H9 (cell line): ENCODE results near the gene GSTM3. TPM values are rescaled to one million over a fixed set of nuclear protein-coding genes. Genes with fewer than 3 reads are reported as not detected.

Experiments
- DNase-seq: peaks from one replicate; pipeline ENCODE4 v3.0.0-alpha.2; 2017
- H2AFZ ChIP-seq: one replicate; pipeline ENCODE4 v1.6.1; 2013; ENCODE audit warnings: mild to moderate bottlenecking, low read length, control low read depth, moderate library complexity
- H2AK5ac ChIP-seq: 2 replicates; pipeline ENCODE4 v1.6.1; 2013; ENCODE audit warnings: low read length, control low read depth, mixed read lengths; ENCODE audit not compliant: insufficient read length
- H2BK120ac ChIP-seq: one replicate; pipeline ENCODE4 v1.6.1; 2013; ENCODE audit warnings: low read depth, mild to moderate bottlenecking, low read length, control low read depth, inconsistent platforms; ENCODE audit not compliant: poor library complexity, severe bottlenecking
- H2BK12ac ChIP-seq: 2 replicates; pipeline ENCODE4 v1.6.1; 2013; ENCODE audit warnings: low read length, control low read depth, mixed read lengths, low read depth; ENCODE audit not compliant: insufficient read length
- H2BK15ac ChIP-seq: 2 replicates; pipeline ENCODE4 v1.6.1; 2013; ENCODE audit warnings: low read depth, low read length, control low read depth
- H2BK20ac ChIP-seq: one replicate; pipeline ENCODE4 v1.6.1; 2013; ENCODE audit warnings: low read depth, mild to moderate bottlenecking, low read length, control low read depth, inconsistent platforms; ENCODE audit not compliant: poor library complexity, severe bottlenecking
- H2BK5ac ChIP-seq: 2 replicates; pipeline ENCODE4 v1.6.1; 2013; ENCODE audit warnings: low read length, control low read depth, mixed read lengths; ENCODE audit not compliant: insufficient read length
- H3K14ac ChIP-seq: 2 replicates; pipeline ENCODE4 v1.6.1; 2013; ENCODE audit warnings: low read length, control low read depth; ENCODE audit not compliant: insufficient read depth
- H3K18ac ChIP-seq: 2 replicates; pipeline ENCODE4 v1.6.1; 2013; ENCODE audit warnings: low read depth, mild to moderate bottlenecking, mixed read lengths, low read length, control low read depth; ENCODE audit not compliant: insufficient read length
- H3K23ac ChIP-seq: 2 replicates; pipeline ENCODE4 v1.6.1; 2013; ENCODE audit warnings: low read length, control low read depth, mixed read lengths, low read depth; ENCODE audit not compliant: insufficient read length
- H3K23me2 ChIP-seq: 2 replicates; pipeline ENCODE4 v1.6.1; 2013; ENCODE audit warnings: low read depth, mild to moderate bottlenecking, mixed read lengths, low read length, control low read depth; ENCODE audit not compliant: insufficient read length, poor library complexity, severe bottlenecking
- H3K27ac ChIP-seq: 2 replicates; pipeline ENCODE4 v1.5.1; 2013; ENCODE audit warnings: low read length, control low read depth, mixed read lengths, low read depth; ENCODE audit not compliant: insufficient read length
- H3K27me3 ChIP-seq: 2 replicates; pipeline ENCODE4 v1.6.1; 2013; ENCODE audit warnings: low read length, control low read depth, inconsistent platforms; ENCODE audit not compliant: insufficient read depth
- H3K4ac ChIP-seq: 2 replicates; pipeline ENCODE4 v1.6.1; 2013; ENCODE audit warnings: low read depth, mild to moderate bottlenecking, control low read depth, inconsistent platforms, low read length, moderate library complexity
- H3K4me1 ChIP-seq: 2 replicates; pipeline ENCODE4 v1.6.1; 2013; ENCODE audit warnings: low read length, control low read depth, inconsistent platforms; ENCODE audit not compliant: insufficient read depth
- H3K4me2 ChIP-seq: 2 replicates; pipeline ENCODE4 v1.6.1; 2013; ENCODE audit warnings: low read length, control low read depth, mixed read lengths; ENCODE audit not compliant: insufficient read length, insufficient read depth
- H3K56ac ChIP-seq: 2 replicates; pipeline ENCODE4 v1.6.1; 2013; ENCODE audit warnings: low read depth, mild to moderate bottlenecking, mixed read lengths, low read length, control low read depth; ENCODE audit not compliant: insufficient read length
- H3K79me1 ChIP-seq: 2 replicates; pipeline ENCODE4 v1.6.1; 2013; ENCODE audit warnings: low read depth, mild to moderate bottlenecking, moderate library complexity, low read length, control low read depth, inconsistent platforms; ENCODE audit not compliant: insufficient read depth, poor library complexity, severe bottlenecking
- H3K79me2 ChIP-seq: 2 replicates; pipeline ENCODE4 v1.6.1; 2013; ENCODE audit warnings: low read length, control low read depth, inconsistent platforms; ENCODE audit not compliant: insufficient read depth
- H3K9ac ChIP-seq: 2 replicates; pipeline ENCODE4 v1.6.1; 2013; ENCODE audit warnings: low read length, control low read depth, mixed read lengths; ENCODE audit not compliant: insufficient read length; ENCODE audit errors: extremely low read depth
- H3K9me3 ChIP-seq: one replicate; pipeline ENCODE4 v1.6.1; 2013; ENCODE audit warnings: low read depth, low read length, inconsistent platforms; ENCODE audit not compliant: control insufficient read depth
- H3T11ph ChIP-seq: one replicate; pipeline ENCODE4 v1.6.1; 2013; ENCODE audit warnings: mild to moderate bottlenecking, low read length, control low read depth, inconsistent platforms
- H4K20me1 ChIP-seq: one replicate; pipeline ENCODE4 v1.6.1; 2013; ENCODE audit not compliant: control insufficient read depth, insufficient read length, insufficient read depth
- H4K5ac ChIP-seq: 2 replicates; pipeline ENCODE4 v1.6.1; 2013; ENCODE audit warnings: low read depth, mild to moderate bottlenecking, mixed read lengths, low read length, control low read depth; ENCODE audit not compliant: insufficient read length
- H4K8ac ChIP-seq: replicated peaks from 2 replicates; pipeline ENCODE4 v1.6.1; 2013; ENCODE audit warnings: low read length, control low read depth, mixed read lengths, low read depth; ENCODE audit not compliant: insufficient read length
- H4K91ac ChIP-seq: 2 replicates; pipeline ENCODE4 v1.6.1; 2013; ENCODE audit warnings: low read depth, mild to moderate bottlenecking, moderate library complexity, mixed read lengths, low read length, control low read depth; ENCODE audit not compliant: insufficient read length
- H3K27ac Mint-ChIP-seq, 3 experiments: 2 replicates in 2 of 3; 3 replicates in 1 of 3; pipeline ENCODE4 v1.8.0; 2020 to 2021; ENCODE audit warnings: mixed read lengths in 3 of 3, mild to moderate bottlenecking in 1 of 3, moderate library complexity in 1 of 3
- H3K27me3 Mint-ChIP-seq: 2 replicates; pipeline ENCODE4 v1.8.0; 2021; ENCODE audit warnings: low read depth, mild to moderate bottlenecking, moderate library complexity, mixed read lengths
- H3K36me3 Mint-ChIP-seq, 3 experiments: 2 replicates in 2 of 3; 3 replicates in 1 of 3; pipeline ENCODE4 v1.8.0; 2020 to 2021; ENCODE audit warnings: low read depth in 3 of 3, mixed read lengths in 3 of 3; ENCODE audit not compliant: insufficient read depth in 1 of 3
- H3K4me1 Mint-ChIP-seq, 2 experiments: 2 replicates each; pipeline ENCODE4 v1.8.0; 2020; ENCODE audit warnings: mixed read lengths in 2 of 2
- H3K4me3 Mint-ChIP-seq, 2 experiments: 2 replicates in 1 of 2; 3 replicates in 1 of 2; pipeline ENCODE4 v1.8.0; 2020 to 2021; ENCODE audit warnings: mild to moderate bottlenecking in 2 of 2, mixed read lengths in 2 of 2, moderate library complexity in 1 of 2
- H3K9me3 Mint-ChIP-seq, 2 experiments: 2 replicates in 1 of 2; 3 replicates in 1 of 2; pipeline ENCODE4 v1.8.0; 2020; ENCODE audit warnings: mild to moderate bottlenecking in 2 of 2, mixed read lengths in 2 of 2, moderate library complexity in 1 of 2
- WGBS: extraction: QIAGEN DNeasy Blood & Tissue Kit; methylation state at CpG from one replicate; pipeline ENCODE4 v1.1.7; 2013; ENCODE audit warnings: missing lambda C conversion rate, low lambda C conversion rate, mixed read lengths; ENCODE audit not compliant: insufficient read length; ENCODE audit errors: extremely low coverage; 5-methylcytosine and 5-hydroxymethylcytosine counted together
- total RNA-seq: library from RNA; stranded (reverse); gene quantifications from 2 replicates; pipeline ENCODE4 v1.2.1, GENCODE V29; 2021
- TF ChIP-seq, protein P1 (sequence below): fragments of 200-600 bp; sonication (generic); conservative IDR thresholded peaks from 3 replicates; pipeline ENCODE4 v1.8.0; 2021; ENCODE audit warnings: antibody characterized with exemption, mild to moderate bottlenecking

The GSTM3 gene
- total RNA-seq, 1 experiment from 2014 or later: 3.5 TPM

DNA sequence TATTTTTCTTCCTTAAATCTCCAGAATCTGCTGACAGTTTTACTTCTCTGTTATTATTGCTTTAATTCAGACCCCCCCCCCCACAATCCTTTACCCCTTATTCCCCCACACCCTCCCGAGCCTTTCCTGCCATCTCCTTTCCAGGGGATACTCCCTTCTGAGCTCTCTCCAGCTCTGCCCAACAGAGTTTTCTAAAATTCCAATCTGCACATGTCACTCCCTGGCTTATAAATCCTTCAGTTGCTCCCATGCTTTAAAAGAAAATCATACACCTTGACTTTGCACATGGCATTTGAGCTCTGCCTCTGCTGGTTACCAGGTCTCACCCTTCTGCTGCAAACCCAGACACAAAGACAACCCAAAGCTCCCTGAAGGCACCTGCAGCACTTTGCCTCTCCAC, 34.6 kb upstream of the GSTM3 start:
- H2AK5ac ChIP-seq: no peak overlapping the region
- H2AFZ ChIP-seq: no peak overlapping the region
- H3K4me1 ChIP-seq: no peaks in the 10 kb centered on the region
- WGBS: no CpG with 5 or more reads among the region's 1 CpG
- peaks cover 0 to 3% of the 10 kb centered on the region in 2 experiments; a peak in 3 of 5 replicates for H3K9me3 Mint-ChIP-seq
- no peak overlapping the region for H3K23ac ChIP-seq
- H3K56ac ChIP-seq: no peak overlapping the region
- H3K9ac ChIP-seq: no peak overlapping the region
- no peak overlapping the region for H3T11ph ChIP-seq
- no peaks in the 10 kb centered on the region for H3K23me2 ChIP-seq
- H3K36me3 Mint-ChIP-seq: peaks cover 0 to under 1% (median 0%) of the 10 kb centered on the region in 3 experiments; a peak in 1 of 7 replicates
- no peak overlapping the region for H3K4me3 Mint-ChIP-seq
- no peak overlapping the region for H2BK15ac ChIP-seq
- no peak for DNase-seq
- TF ChIP-seq, protein P1, sequence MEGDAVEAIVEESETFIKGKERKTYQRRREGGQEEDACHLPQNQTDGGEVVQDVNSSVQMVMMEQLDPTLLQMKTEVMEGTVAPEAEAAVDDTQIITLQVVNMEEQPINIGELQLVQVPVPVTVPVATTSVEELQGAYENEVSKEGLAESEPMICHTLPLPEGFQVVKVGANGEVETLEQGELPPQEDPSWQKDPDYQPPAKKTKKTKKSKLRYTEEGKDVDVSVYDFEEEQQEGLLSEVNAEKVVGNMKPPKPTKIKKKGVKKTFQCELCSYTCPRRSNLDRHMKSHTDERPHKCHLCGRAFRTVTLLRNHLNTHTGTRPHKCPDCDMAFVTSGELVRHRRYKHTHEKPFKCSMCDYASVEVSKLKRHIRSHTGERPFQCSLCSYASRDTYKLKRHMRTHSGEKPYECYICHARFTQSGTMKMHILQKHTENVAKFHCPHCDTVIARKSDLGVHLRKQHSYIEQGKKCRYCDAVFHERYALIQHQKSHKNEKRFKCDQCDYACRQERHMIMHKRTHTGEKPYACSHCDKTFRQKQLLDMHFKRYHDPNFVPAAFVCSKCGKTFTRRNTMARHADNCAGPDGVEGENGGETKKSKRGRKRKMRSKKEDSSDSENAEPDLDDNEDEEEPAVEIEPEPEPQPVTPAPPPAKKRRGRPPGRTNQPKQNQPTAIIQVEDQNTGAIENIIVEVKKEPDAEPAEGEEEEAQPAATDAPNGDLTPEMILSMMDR: no peak
- H3K4me2 ChIP-seq: no peak overlapping the region
- no peaks in the 10 kb centered on the region for H4K20me1 ChIP-seq
- no peak overlapping the region for H3K27ac Mint-ChIP-seq
- no peak overlapping the region for H3K18ac ChIP-seq
- peaks cover 3% of the 10 kb centered on the region; the same call in 1 of the 2 replicates for H3K27me3 ChIP-seq
- H2BK5ac ChIP-seq: no peak overlapping the region
- no peak overlapping the region for H3K4ac ChIP-seq
- no peak overlapping the region for H2BK120ac ChIP-seq
- H2BK12ac ChIP-seq: no peak overlapping the region
- H3K14ac ChIP-seq: no peak overlapping the region
- H4K8ac ChIP-seq: no peak overlapping the region
- no peak overlapping the region for H3K27ac ChIP-seq
- H3K4me1 Mint-ChIP-seq: peaks cover 5 to 8% of the 10 kb centered on the region in 2 experiments
- H2BK20ac ChIP-seq: no peak overlapping the region
- no peak overlapping the region for H4K5ac ChIP-seq
- H3K79me1 ChIP-seq: no peaks in the 10 kb centered on the region
- H3K9me3 ChIP-seq: no peaks in the 10 kb centered on the region
- peaks cover 21% of the 10 kb centered on the region for H3K27me3 Mint-ChIP-seq
- no peaks in the 10 kb centered on the region for H3K79me2 ChIP-seq
- H4K91ac ChIP-seq: no peak overlapping the region
